Neural cell (in vitro differentiated cells): ENCODE results near the gene MAGI1. TPM values are rescaled to one million over a fixed set of nuclear protein-coding genes. Genes with fewer than 3 reads are reported as not detected.

Experiments
- H2AFZ ChIP-seq: fragments of 200-600, 300-800 bp; sonication (generic), shearing (Covaris generic); 2 replicates; pipeline ENCODE4 v1.6.0; 2014; ENCODE audit warnings: low read depth, mild to moderate bottlenecking, antibody characterized with exemption, low read length, moderate library complexity
- H3F3A ChIP-seq: fragments of 200-600 bp; shearing (Covaris generic); 2 replicates; pipeline ENCODE4 v1.6.1; 2016; ENCODE audit warnings: mild to moderate bottlenecking, moderate library complexity, mixed read lengths, antibody characterized with exemption, low read length; ENCODE audit not compliant: insufficient read depth, poor library complexity, severe bottlenecking
- H3K27ac ChIP-seq: fragments of 200-600, 300-800 bp; sonication (generic), shearing (Covaris generic); 2 replicates; pipeline ENCODE4 v1.5.1; 2014; ENCODE audit warnings: mild to moderate bottlenecking, low read length, moderate library complexity
- H3K27me3 ChIP-seq: fragments of 300-800, 200-600 bp; sonication (generic), shearing (Covaris generic); 2 replicates; pipeline ENCODE4 v1.6.0; 2014; ENCODE audit warnings: mild to moderate bottlenecking, low read depth, low read length, moderate library complexity; ENCODE audit not compliant: insufficient read depth
- H3K36me3 ChIP-seq: fragments of 300-800, 200-600 bp; sonication (generic), shearing (Covaris generic); 2 replicates; pipeline ENCODE4 v1.5.1; 2014; ENCODE audit warnings: mild to moderate bottlenecking, antibody characterized with exemption, low read length, moderate library complexity; ENCODE audit not compliant: insufficient read depth
- H3K4me2 ChIP-seq: fragments of 300-800, 200-600 bp; sonication (generic), shearing (Covaris generic); 2 replicates; pipeline ENCODE4 v1.6.0; 2014; ENCODE audit warnings: mild to moderate bottlenecking, low read length
- H3K4me3 ChIP-seq: fragments of 300-800, 200-600 bp; sonication (generic), shearing (Covaris generic); 2 replicates; pipeline ENCODE4 v1.5.1; 2014; ENCODE audit warnings: mild to moderate bottlenecking, low read length, moderate library complexity
- H3K79me2 ChIP-seq: fragments of 200-600 bp; shearing (Covaris generic); replicated peaks from 2 replicates; pipeline ENCODE4 v1.6.0; 2014; ENCODE audit warnings: mild to moderate bottlenecking, low read length, moderate library complexity; ENCODE audit not compliant: insufficient read depth
- H3K9ac ChIP-seq: fragments of 300-800, 200-600 bp; sonication (generic), shearing (Covaris generic); 2 replicates; pipeline ENCODE4 v1.6.1; 2016; ENCODE audit warnings: mild to moderate bottlenecking, low read length, mixed read lengths
- H3K9me2 ChIP-seq: fragments of 200-600 bp; shearing (Covaris generic); 2 replicates; pipeline ENCODE4 v1.6.1; 2016; ENCODE audit warnings: mild to moderate bottlenecking, low read length, mixed read lengths; ENCODE audit not compliant: insufficient read depth
- H3K9me3 ChIP-seq: fragments of 200-600, 300-800 bp; sonication (generic), shearing (Covaris generic); 2 replicates; pipeline ENCODE4 v1.6.1; 2016; ENCODE audit warnings: mild to moderate bottlenecking, mixed run types, low read length, moderate library complexity, mixed read lengths
- H4K20me1 ChIP-seq: fragments of 200-600 bp; shearing (Covaris generic); 2 replicates; pipeline ENCODE4 v1.6.1; 2016; ENCODE audit warnings: mild to moderate bottlenecking, mixed run types; ENCODE audit not compliant: insufficient read depth
- CTCF ChIP-seq: fragments of 450-650 bp; IDR thresholded peaks from 2 replicates; pipeline ENCODE4 v1.5.1; 2014; ENCODE audit warnings: antibody characterized with exemption, mild to moderate bottlenecking, moderate library complexity; ENCODE audit not compliant: poor library complexity, severe bottlenecking
- EP300 ChIP-seq: fragments of 450-650 bp; conservative IDR thresholded peaks from 2 replicates; pipeline ENCODE4 v1.6.1; 2014; ENCODE audit warnings: antibody characterized with exemption, mild to moderate bottlenecking, moderate library complexity; ENCODE audit not compliant: poor library complexity, severe bottlenecking
- EZH2 ChIP-seq: fragments of 200-600, 300-800 bp; shearing (Covaris generic), sonication (generic); IDR thresholded peaks from 2 replicates; pipeline ENCODE4 v1.6.1; 2014; ENCODE audit warnings: antibody characterized with exemption, low read length, borderline replicate concordance, mild to moderate bottlenecking; ENCODE audit not compliant: insufficient read depth, poor library complexity, severe bottlenecking
- MXI1 ChIP-seq: fragments of 450-650 bp; conservative IDR thresholded peaks from 2 replicates; pipeline ENCODE4 v1.6.1; 2014; ENCODE audit warnings: antibody characterized with exemption, mild to moderate bottlenecking; ENCODE audit not compliant: poor library complexity, severe bottlenecking
- POLR2AphosphoS5 ChIP-seq: IDR thresholded peaks from 2 replicates; pipeline ENCODE4 v1.6.1; 2012
- RAD21 ChIP-seq: fragments of 450-650 bp; conservative IDR thresholded peaks from 2 replicates; pipeline ENCODE4 v1.6.1; 2014; ENCODE audit warnings: antibody characterized with exemption, mild to moderate bottlenecking, moderate library complexity
- REST ChIP-seq: IDR thresholded peaks from 2 replicates; pipeline ENCODE4 v1.6.1; 2012; ENCODE audit warnings: borderline replicate concordance
- SMC3 ChIP-seq: fragments of 450-650 bp; conservative IDR thresholded peaks from 2 replicates; pipeline ENCODE4 v1.6.1; 2014; ENCODE audit warnings: antibody characterized with exemption, mild to moderate bottlenecking, moderate library complexity; ENCODE audit not compliant: poor library complexity
- TAF1 ChIP-seq: IDR thresholded peaks from 2 replicates; pipeline ENCODE4 v1.6.1; 2012; ENCODE audit warnings: low read depth
- polyA plus RNA-seq: library from polyadenylated mRNA; depleted of rRNA; stranded (reverse); fragments of >200 nt; gene quantifications from 2 replicates; pipeline ENCODE4 v1.2.3, GENCODE V29; 2014

The MAGI1 gene
- polyA plus RNA-seq, 1 donor from 2014 or later: 44.7 TPM

- Histone ChIP-seq H3K27ac (no peak overlapping the region), H3K36me3 (no peaks in the 10 kb centered on the region), H3K9me3 (no peaks in the 10 kb centered on the region), H4K20me1 (no peaks in the 10 kb centered on the region), H3K79me2 (no peaks in the 10 kb centered on the region), H3K4me3 (no peak overlapping the region), H2AFZ (no peak overlapping the region), H3K27me3 (no peaks in the 10 kb centered on the region), H3K9me2 (no peaks in the 10 kb centered on the region), H3K9ac (no peak overlapping the region), H3F3A (no peaks in the 10 kb centered on the region), H3K4me2 (no peak overlapping the region)
- TF ChIP-seq MXI1: no peak
- TF ChIP-seq RAD21: no peak
- no peak for TF ChIP-seq TAF1
- no peak for TF ChIP-seq EZH2
- TF ChIP-seq EP300: no peak
- no peak for TF ChIP-seq REST
- no peak for TF ChIP-seq CTCF
- TF ChIP-seq SMC3: no peak
- TF ChIP-seq POLR2AphosphoS5: no peak
These were observed 304.3 kb downstream of the MAGI1 start for GRCh38 chr3:65734382-65734781.

GRCh38 chr3:65733459-65733858, 305.3 kb downstream of the MAGI1 start:
- Histone ChIP-seq H3K4me3 (no peak overlapping the region), H3K4me2 (no peak overlapping the region), H3K9me2 (no peaks in the 10 kb centered on the region), H2AFZ (no peak overlapping the region), H3K79me2 (no peaks in the 10 kb centered on the region), H4K20me1 (no peaks in the 10 kb centered on the region), H3K9me3 (no peaks in the 10 kb centered on the region), H3K27ac (no peak overlapping the region), H3F3A (no peaks in the 10 kb centered on the region), H3K27me3 (no peaks in the 10 kb centered on the region), H3K9ac (no peak overlapping the region), H3K36me3 (no peaks in the 10 kb centered on the region)
- TF ChIP-seq TAF1 (no peak), SMC3 (no peak), MXI1 (no peak), REST (no peak), POLR2AphosphoS5 (no peak), EP300 (no peak), CTCF (no peak), EZH2 (no peak), RAD21 (no peak)
